Sigmoid colon (tissue), 7 donors: ENCODE measurements around the gene WDFY1. TPM values are rescaled to one million over a fixed set of nuclear protein-coding genes. Genes with fewer than 3 reads are reported as not detected.

Source experiments
- DNase-seq: peaks from one replicate; pipeline ENCODE4 v3.0.0-alpha.2; 2019
- H3K27ac ChIP-seq, 4 donors: fragments of 200-600 bp; sonication (generic); one replicate each; pipeline ENCODE4 v1.5.1; 2016 to 2019; ENCODE audit warnings: mild to moderate bottlenecking in 1 of 4
- H3K27me3 ChIP-seq, 3 donors: fragments of 200-600 bp; sonication (generic); one replicate each; pipeline ENCODE4 v1.5.1; 2019; ENCODE audit warnings: mild to moderate bottlenecking in 1 of 3
- H3K36me3 ChIP-seq, 4 donors: fragments of 200-600 bp; sonication (generic); one replicate each; pipeline ENCODE4 v1.5.1; 2016 to 2019
- H3K4me1 ChIP-seq, 4 donors: fragments of 200-600 bp; sonication (generic); one replicate each; pipeline ENCODE4 v1.5.1; 2017 to 2019
- H3K4me3 ChIP-seq, 4 donors: fragments of 200-600 bp; sonication (generic); one replicate each; pipeline ENCODE4 v1.5.1; 2017 to 2019; ENCODE audit warnings: mild to moderate bottlenecking in 2 of 4, moderate library complexity in 1 of 4
- H3K9me3 ChIP-seq, 4 donors: fragments of 200-600 bp in 3 of 4; sonication (generic) in 3 of 4; one replicate each; pipeline versions ENCODE4 v1.5.1 to v1.6.1; 2013 to 2019
- CTCF ChIP-seq, 4 experiments: fragments of 450-650 bp in 3 of 4; fragments of 200-600 bp in 1 of 4; IDR thresholded peaks; one replicate each; pipeline ENCODE4 v1.5.1; 2016 to 2019; ENCODE audit warnings: antibody characterized with exemption in 4 of 4, mild to moderate bottlenecking in 3 of 4, moderate library complexity in 2 of 4
- EP300 ChIP-seq, 4 donors: sonication (generic); formaldehyde crosslinking; IDR thresholded peaks; one replicate each; pipeline ENCODE4 v1.6.1; 2017; ENCODE audit warnings: antibody characterized with exemption in 4 of 4
- POLR2A ChIP-seq, 2 donors: fragments of 450-650 bp; IDR thresholded peaks; one replicate each; pipeline ENCODE4 v1.6.1; 2016; ENCODE audit warnings: antibody characterized with exemption in 2 of 2, mild to moderate bottlenecking in 2 of 2, moderate library complexity in 2 of 2
- POLR2AphosphoS5 ChIP-seq, 4 donors: sonication (generic); formaldehyde crosslinking; IDR thresholded peaks; one replicate each; pipeline ENCODE4 v1.6.1; 2017; ENCODE audit warnings: antibody characterized with exemption in 4 of 4
- WGBS, 2 donors: extraction: QIAGEN DNeasy Blood & Tissue Kit; methylation state at CpG; one replicate each; pipeline ENCODE4 v1.1.7; 2013; 5-methylcytosine and 5-hydroxymethylcytosine counted together
- intact Hi-C: fragments of 100-400 bp; cut with DNase I; formaldehyde crosslinking; loops from one replicate; pipeline ENCODE4 v1.15.1; 2023
- polyA plus RNA-seq, 3 donors: library from polyadenylated mRNA; stranded (reverse); fragments of 200-250 nt; gene quantifications; one replicate each; pipeline ENCODE4 v1.2.3, GENCODE V29; 2013
- total RNA-seq, 4 donors: library from RNA; depleted of rRNA; stranded (reverse); fragments of >200 nt; gene quantifications; one replicate each; pipeline ENCODE4 v1.1.0, GENCODE V29; 2016
- donor health status: healthy with polysubstance abuse.
- donor health status: Bipolar disorder and iron deficiency.
- donor health status: healthy.

The WDFY1 gene
- total and polyA plus RNA-seq, 7 donors: 17.4 to 36.1 (median 24.3) TPM

DNA sequence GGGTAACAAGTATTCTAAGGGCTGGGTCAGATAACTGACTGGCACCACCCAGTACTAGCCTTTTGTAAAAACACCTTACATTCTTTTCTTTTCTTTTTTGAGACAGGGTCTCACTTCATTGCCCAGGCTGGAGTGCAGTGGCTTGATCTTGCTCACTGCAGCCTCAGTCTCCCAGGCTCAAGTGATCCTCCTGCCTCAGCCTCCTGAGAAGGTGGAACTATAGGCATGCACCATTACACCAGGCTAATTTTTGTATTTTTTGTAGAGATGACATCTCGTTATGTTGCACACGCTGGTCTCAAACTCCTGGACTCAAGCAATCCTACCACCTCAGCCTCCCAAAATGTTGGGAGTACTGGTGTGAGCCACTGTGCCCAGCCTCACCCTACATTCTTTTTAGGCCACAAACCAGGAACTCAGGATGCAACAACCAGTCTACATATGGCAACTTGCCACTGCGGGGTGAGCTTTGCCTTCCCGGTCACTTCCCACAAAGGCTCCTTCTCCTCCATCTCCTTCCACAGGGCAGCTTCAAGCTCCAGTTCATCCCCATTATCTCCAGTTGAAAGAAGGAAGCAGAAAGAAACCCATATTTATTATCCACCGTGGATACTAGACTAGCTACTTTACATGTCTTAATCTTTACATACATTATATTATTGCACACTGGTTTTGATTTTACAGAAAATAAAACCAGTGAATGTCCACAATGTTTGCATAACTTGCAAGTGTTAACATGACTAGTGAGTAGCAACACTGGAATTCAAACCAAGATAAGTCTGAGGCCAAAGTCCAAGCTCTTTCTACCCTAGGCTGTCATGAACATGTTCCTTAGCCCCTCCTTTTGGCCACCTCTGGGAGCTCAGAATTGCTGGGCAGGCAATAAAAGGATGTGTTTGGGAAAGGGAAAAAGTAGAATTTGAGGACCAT lies 84.1 kb downstream of the WDFY1 start:
- 28 to 73% methylated on average over 5 of the region's 5 CpGs for WGBS, 2 donors
- no peak overlapping the region for H3K27ac ChIP-seq

DNA sequence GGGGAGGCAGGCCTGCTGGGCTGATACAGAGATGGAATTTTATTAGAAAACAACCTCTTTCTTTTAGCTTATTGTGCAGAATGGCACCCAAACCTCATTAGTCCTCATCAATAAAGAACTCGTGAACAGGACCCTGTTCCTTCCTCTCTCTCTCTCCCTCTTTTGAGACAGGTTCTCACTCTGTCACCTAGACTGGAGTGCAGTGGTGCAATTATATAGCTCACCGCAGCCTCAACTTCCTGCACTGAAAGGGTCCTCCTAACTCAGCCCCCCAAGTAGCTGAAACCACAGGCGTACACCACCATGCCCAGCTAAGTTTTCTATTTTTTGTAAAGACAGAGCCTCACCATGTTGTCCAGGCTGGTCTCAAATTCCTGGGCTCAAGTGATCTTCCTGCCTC lies 86.1 kb downstream of the WDFY1 start:
- Histone ChIP-seq H3K27me3 (no peaks in the 10 kb centered on the region), H3K36me3 (no peaks in the 10 kb centered on the region), H3K4me1 (peaks cover 0 to 5% (median 0%) of the 10 kb centered on the region in 4 donors), H3K27ac (no peak overlapping the region), H3K9me3 (no peaks in the 10 kb centered on the region), H3K4me3 (no peak overlapping the region)
- intact Hi-C loops: no loop called here
- TF ChIP-seq POLR2AphosphoS5 (IDR thresholded peaks at IDR 0.05) (no peak), CTCF (IDR thresholded peaks at IDR 0.05) (no peak), EP300 (IDR thresholded peaks at IDR 0.05) (no peak)
- DNase-seq: no peak
- WGBS, 2 donors: 84 to 93% methylated on average over 3 of the region's 3 CpGs

More for the DNA sequence above, 84.1 kb downstream of the WDFY1 start:
- Histone ChIP-seq H3K27me3 (no peaks in the 10 kb centered on the region), H3K36me3 (no peaks in the 10 kb centered on the region), H3K4me3 (no peak overlapping the region), H3K4me1 (peaks cover 0 to 5% (median 0%) of the 10 kb centered on the region in 4 donors), H3K9me3 (no peaks in the 10 kb centered on the region)
- no peak for DNase-seq
- intact Hi-C loops: no loop called here
- TF ChIP-seq CTCF (IDR thresholded peaks at IDR 0.05) (no peak), POLR2A (IDR thresholded peaks at IDR 0.05) (no peak), EP300 (IDR thresholded peaks at IDR 0.05) (no peak), POLR2AphosphoS5 (IDR thresholded peaks at IDR 0.05) (no peak)

- DNase-seq: no peak
- Histone ChIP-seq H3K9me3 (no peaks in the 10 kb centered on the region), H3K4me3 (no peak overlapping the region), H3K4me1 (no peaks in the 10 kb centered on the region), H3K36me3 (no peaks in the 10 kb centered on the region), H3K27ac (no peak overlapping the region), H3K27me3 (no peaks in the 10 kb centered on the region)
- no peak for TF ChIP-seq EP300 (IDR thresholded peaks at IDR 0.05)
- 81 to 84% methylated on average over 5 of the region's 5 CpGs for WGBS, 2 donors
- intact Hi-C loops: no loop called here
These were observed 88.6 kb downstream of the WDFY1 start for GRCh38 chr2:223856584-223856983.

DNA sequence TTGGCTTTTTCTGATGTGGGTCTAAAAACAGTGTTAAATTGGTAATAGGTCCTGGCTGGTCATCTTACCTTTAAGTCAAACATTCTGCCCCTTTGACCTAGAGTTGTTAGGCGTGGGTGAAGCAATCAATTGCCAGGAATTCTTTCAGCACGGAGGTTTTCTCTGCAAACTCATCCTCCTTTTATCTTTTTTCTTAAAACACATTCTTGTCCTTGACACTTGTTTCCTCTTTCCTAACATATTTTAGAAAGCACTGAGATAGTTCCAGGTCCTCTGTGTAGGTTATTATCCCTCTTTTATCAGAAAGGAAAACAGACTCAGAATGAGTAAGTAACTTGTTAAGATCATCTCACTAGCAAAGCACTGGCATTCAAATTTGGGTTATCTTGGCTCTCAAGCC lies 89.1 kb downstream of the WDFY1 start:
- no peak for TF ChIP-seq EP300 (IDR thresholded peaks at IDR 0.05)
- no peak for TF ChIP-seq CTCF (IDR thresholded peaks at IDR 0.05)
- TF ChIP-seq POLR2A (IDR thresholded peaks at IDR 0.05): no peak
- TF ChIP-seq POLR2AphosphoS5 (IDR thresholded peaks at IDR 0.05): no peak
- intact Hi-C loops: no loop called here
- Histone ChIP-seq H3K9me3 (no peaks in the 10 kb centered on the region), H3K4me3 (no peak overlapping the region), H3K27me3 (no peaks in the 10 kb centered on the region), H3K36me3 (no peaks in the 10 kb centered on the region), H3K4me1 (no peaks in the 10 kb centered on the region), H3K27ac (no peak overlapping the region)
- no peak for DNase-seq
- WGBS, 2 donors: 59 to 75% methylated on average over 2 of the region's 2 CpGs

DNA sequence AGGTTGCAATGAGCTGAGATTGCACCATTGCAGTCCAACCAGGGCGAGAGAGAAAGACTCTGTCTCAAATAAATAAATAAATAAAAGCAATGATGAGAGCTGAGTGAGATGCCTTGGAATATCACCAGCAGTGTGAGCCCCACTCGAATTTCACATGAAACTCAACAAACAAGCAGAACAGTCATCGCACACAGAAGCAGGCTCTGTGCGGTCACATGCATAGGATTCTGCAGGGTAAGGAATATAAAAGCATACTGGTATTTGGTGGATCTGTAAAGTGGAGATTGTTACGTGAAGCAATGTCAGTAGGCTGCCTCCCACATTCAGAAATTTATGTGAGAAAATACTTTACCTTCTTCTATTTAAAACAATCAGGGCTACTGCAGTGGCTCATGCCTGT lies 89.7 kb downstream of the WDFY1 start:
- Histone ChIP-seq H3K27ac (no peak overlapping the region), H3K4me3 (no peak overlapping the region), H3K27me3 (no peaks in the 10 kb centered on the region), H3K36me3 (no peaks in the 10 kb centered on the region), H3K9me3 (no peaks in the 10 kb centered on the region), H3K4me1 (no peaks in the 10 kb centered on the region)
- no peak for DNase-seq
- 91 to 93% methylated on average over 5 of the region's 5 CpGs for WGBS, 2 donors
- intact Hi-C loops: no loop called here
- TF ChIP-seq CTCF (IDR thresholded peaks at IDR 0.05) (no peak), POLR2A (IDR thresholded peaks at IDR 0.05) (no peak), EP300 (IDR thresholded peaks at IDR 0.05) (no peak), POLR2AphosphoS5 (IDR thresholded peaks at IDR 0.05) (no peak)
